ENCODE results near the gene WFIKKN1. TPM values are rescaled to one million over a fixed set of nuclear protein-coding genes. Genes with fewer than 3 reads are reported as not detected.

Gene WFIKKN1
- total RNA-seq, 2 donors from 2014 or later, result 0.92 to 1.2 TPM

GRCh38 chr16:603933-604332 lies 26.9 kb upstream of the WFIKKN1 start:
- no peaks in the 10 kb centered on the region for H3K9me3 ChIP-seq
- DNase-seq (ENCODE audit: low spot score), result no peak
- no peak for TF ChIP-seq CTCF (IDR thresholded peaks at IDR 0.05)
- H3K4me1 ChIP-seq (ENCODE audit: control insufficient read depth in 1 of 2, low read depth in 2 of 2), result no peaks in the 10 kb centered on the region
- H3K27ac ChIP-seq, result no peak overlapping the region
- no peak for ATAC-seq (ENCODE audit: insufficient number of reproducible peaks, low FRiP score, low read depth)
- H3K36me3 ChIP-seq, result no peaks in the 10 kb centered on the region
- no peaks in the 10 kb centered on the region for H3K27me3 ChIP-seq (replicated peaks; ENCODE audit: insufficient read depth)
- H3K4me3 ChIP-seq, result no peak overlapping the region

GRCh38 chr16:606656-607307 lies 24.0 kb upstream of the WFIKKN1 start:
- TF ChIP-seq CTCF (IDR thresholded peaks at IDR 0.05), result no peak
- Histone ChIP-seq H3K27ac (no peak overlapping the region), H3K4me3 (no peak overlapping the region), H3K4me1 (ENCODE audit: control insufficient read depth in 1 of 2, low read depth in 2 of 2) (no peaks in the 10 kb centered on the region), H3K36me3 (no peaks in the 10 kb centered on the region), H3K9me3 (no peaks in the 10 kb centered on the region), H3K27me3 (replicated peaks; ENCODE audit: insufficient read depth) (no peaks in the 10 kb centered on the region)
- ATAC-seq (ENCODE audit: insufficient number of reproducible peaks, low FRiP score, low read depth), result no peak
- DNase-seq (ENCODE audit: low spot score), result no peak

GRCh38 chr16:608019-608418 lies 22.8 kb upstream of the WFIKKN1 start:
- Histone ChIP-seq H3K4me3 (no peak overlapping the region), H3K27me3 (replicated peaks; ENCODE audit: insufficient read depth) (no peaks in the 10 kb centered on the region), H3K27ac (no peak overlapping the region), H3K4me1 (ENCODE audit: control insufficient read depth in 1 of 2, low read depth in 2 of 2) (no peaks in the 10 kb centered on the region), H3K9me3 (no peaks in the 10 kb centered on the region), H3K36me3 (no peaks in the 10 kb centered on the region)
- no peak for TF ChIP-seq CTCF (IDR thresholded peaks at IDR 0.05)
- DNase-seq (ENCODE audit: low spot score) (no peak), ATAC-seq (ENCODE audit: insufficient number of reproducible peaks, low FRiP score, low read depth) (no peak)

- no peaks in the 10 kb centered on the region for H3K27me3 ChIP-seq (replicated peaks; ENCODE audit: insufficient read depth)
- DNase-seq (ENCODE audit: low spot score) (no peak), ATAC-seq (ENCODE audit: insufficient number of reproducible peaks, low FRiP score, low read depth) (no peak)
- TF ChIP-seq CTCF (IDR thresholded peaks at IDR 0.05), result no peak
- H3K9me3 ChIP-seq, result no peaks in the 10 kb centered on the region
- no peaks in the 10 kb centered on the region for H3K36me3 ChIP-seq
- H3K4me3 ChIP-seq, result no peak overlapping the region
- no peak overlapping the region for H3K27ac ChIP-seq
- H3K4me1 ChIP-seq (ENCODE audit: control insufficient read depth in 1 of 2, low read depth in 2 of 2), result no peaks in the 10 kb centered on the region
These were observed 21.5 kb upstream of the WFIKKN1 start for GRCh38 chr16:609316-609715.

GRCh38 chr16:609984-610383 lies 20.8 kb upstream of the WFIKKN1 start:
- Histone ChIP-seq H3K36me3 (no peaks in the 10 kb centered on the region), H3K4me3 (no peak overlapping the region), H3K27ac (no peak overlapping the region), H3K4me1 (ENCODE audit: control insufficient read depth in 1 of 2, low read depth in 2 of 2) (no peaks in the 10 kb centered on the region), H3K9me3 (no peaks in the 10 kb centered on the region), H3K27me3 (replicated peaks; ENCODE audit: insufficient read depth) (no peaks in the 10 kb centered on the region)
- ATAC-seq (ENCODE audit: insufficient number of reproducible peaks, low FRiP score, low read depth) (no peak), DNase-seq (ENCODE audit: low spot score) (no peak)
- no peak for TF ChIP-seq CTCF (IDR thresholded peaks at IDR 0.05)

Measured in thoracic aorta (tissue), 2 donors.